Measurements from ENCODE around the gene AKAP7.

AKAP7 gene

GRCh38 chr6:131135244-131136020 lies at the start of gene AKAP7 (continued):
- no peak for TF ChIP-seq ZNF48 (tag by site-specific recombination; IDR thresholded peaks at IDR 0.05)
- TF ChIP-seq ZNF548 (tag by site-specific recombination; IDR thresholded peaks at IDR 0.05), result no peak
- peak; percentile 26; the same call in 1 of the 2 replicates for TF ChIP-seq EGR2 (tag by site-specific recombination; IDR thresholded peaks at IDR 0.05; ENCODE audit: low read depth)
- no peak for TF ChIP-seq ZBTB48 (tag by site-specific recombination; IDR thresholded peaks at IDR 0.05)
- TF ChIP-seq SALL2 (tag by site-specific recombination; IDR thresholded peaks at IDR 0.05; ENCODE audit: borderline replicate concordance), result no peak
- TF ChIP-seq TCF7L2 (IDR thresholded peaks at IDR 0.05; ENCODE audit: borderline replicate concordance, low read depth, low read length), result no peak
- TF ChIP-seq ZSCAN18 (tag by site-specific recombination; IDR thresholded peaks at IDR 0.05), result no peak
- TF ChIP-seq ZNF473 (tag by site-specific recombination; IDR thresholded peaks at IDR 0.05), result no peak
- TF ChIP-seq ZNF394 (tag by site-specific recombination; IDR thresholded peaks at IDR 0.05; ENCODE audit: borderline replicate concordance), result peak; percentile 9; the same call in 1 of the 2 replicates
- TF ChIP-seq ZNF701 (tag by site-specific recombination; IDR thresholded peaks at IDR 0.05), result no peak
- peak; percentile 49; the same call in 1 of the 2 replicates for TF ChIP-seq PBX3 (CRISPR knock-in tag; IDR thresholded peaks at IDR 0.05)
- TF ChIP-seq ZNF747 (tag by site-specific recombination; IDR thresholded peaks at IDR 0.05), result no peak
- TF ChIP-seq ZNF366 (tag by site-specific recombination; conservative IDR thresholded peaks at IDR 0.05), result no peak
- no peak for TF ChIP-seq ZNF169 (tag by site-specific recombination; IDR thresholded peaks at IDR 0.05)
- TF ChIP-seq PRDM2 (tag by site-specific recombination; IDR thresholded peaks at IDR 0.05; ENCODE audit: borderline replicate concordance), result no peak
- no peak for TF ChIP-seq ZNF792 (tag by site-specific recombination; IDR thresholded peaks at IDR 0.05)
- no peak for TF ChIP-seq ZNF350 (tag by site-specific recombination; IDR thresholded peaks at IDR 0.05)
- no peak for TF ChIP-seq ZNF140 (tag by site-specific recombination; IDR thresholded peaks at IDR 0.05)
- TF ChIP-seq ZNF585B (tag by site-specific recombination; IDR thresholded peaks at IDR 0.05), result no peak
- TF ChIP-seq ZNF639 (tag by site-specific recombination; IDR thresholded peaks at IDR 0.05), result no peak
- no peak for TF ChIP-seq MYNN (tag by site-specific recombination; IDR thresholded peaks at IDR 0.05; ENCODE audit: borderline replicate concordance)
- no peak for TF ChIP-seq ZBTB1 (tag by site-specific recombination; IDR thresholded peaks at IDR 0.05)
- no peak for TF ChIP-seq ZNF843 (tag by site-specific recombination; IDR thresholded peaks at IDR 0.05)
- no peak for TF ChIP-seq GLIS1 (tag by site-specific recombination; IDR thresholded peaks at IDR 0.05)
- no peak for TF ChIP-seq ZNF280C (tag by site-specific recombination; IDR thresholded peaks at IDR 0.05)
- no peak for TF ChIP-seq ZNF837 (tag by site-specific recombination; IDR thresholded peaks at IDR 0.05)
- no peak for TF ChIP-seq ZNF175 (tag by site-specific recombination; IDR thresholded peaks at IDR 0.05)
- no peak for TF ChIP-seq ZEB2 (tag by site-specific recombination; IDR thresholded peaks at IDR 0.05)
- TF ChIP-seq ZSCAN30 (tag by site-specific recombination; IDR thresholded peaks at IDR 0.05), result 0 out of 2 replicates have a peak, but pooled peaks have one; percentile 47
